Activated naive CD4-positive, alpha-beta T cell treated with anti-CD3 and anti-CD28 coated beads, Interleukin-2, amount 10 ng/mL, durations not matched to agents 7 days and 5 days (primary cell): Measurements from ENCODE around the gene LTBP4.
"Not testable (repeated sequence)": the region's sequence is repeated elsewhere in the genome, so short reads cannot be mapped to it uniquely, and the experiment has no call there.

ENCODE experiments used
- CTCF ChIA-PET: fragments of 350-600 bp; sonication (Branson Sonifier 250); formaldehyde crosslinking; loops from one replicate; lab custom pipeline; 2021; ENCODE audit warnings: antibody characterized with exemption; lab: Charles Lee
- DNase-seq: peaks from one replicate; pipeline ENCODE4 v3.0.0-alpha.2; 2020
- H3K27ac Mint-ChIP-seq: one replicate; pipeline ENCODE4 v1.8.0; 2021; ENCODE audit warnings: mild to moderate bottlenecking, moderate library complexity, mixed read lengths
- H3K27me3 Mint-ChIP-seq: one replicate; pipeline ENCODE4 v1.8.0; 2021; ENCODE audit warnings: mild to moderate bottlenecking, mixed read lengths
- H3K36me3 Mint-ChIP-seq: one replicate; pipeline ENCODE4 v1.8.0; 2021; ENCODE audit warnings: mixed read lengths
- H3K4me1 Mint-ChIP-seq: one replicate; pipeline ENCODE4 v1.8.0; 2021; ENCODE audit warnings: mixed read lengths
- H3K4me3 Mint-ChIP-seq: one replicate; pipeline ENCODE4 v1.8.0; 2021; ENCODE audit warnings: mild to moderate bottlenecking, moderate library complexity, mixed read lengths
- H3K9me3 Mint-ChIP-seq: one replicate; pipeline ENCODE4 v1.8.0; 2021; ENCODE audit warnings: mixed read lengths

LTBP4 gene

GRCh38 chr19:40585241-40585981 is 15.8 kb upstream of the LTBP4 start:
- CTCF ChIA-PET: no interaction called here

GRCh38 chr19:40585982-40586422 is 15.2 kb upstream of the LTBP4 start:
- Mint-ChIP-seq H3K4me1 (peaks cover 6% of the 10 kb centered on the region), H3K27ac (no peak overlapping the region), H3K36me3 (peaks cover 55% of the 10 kb centered on the region), H3K27me3 (no peaks in the 10 kb centered on the region), H3K9me3 (no peaks in the 10 kb centered on the region), H3K4me3 (no peak overlapping the region)
- CTCF ChIA-PET: no interaction called here
- DNase-seq: no peak

More at GRCh38 chr19:40585241-40585981, 15.8 kb upstream of the LTBP4 start:
- no peaks in the 10 kb centered on the region for H3K9me3 Mint-ChIP-seq
- peaks cover 61% of the 10 kb centered on the region for H3K36me3 Mint-ChIP-seq
- no peak overlapping the region for H3K27ac Mint-ChIP-seq
- H3K4me3 Mint-ChIP-seq: no peak overlapping the region
- peaks cover 6% of the 10 kb centered on the region for H3K4me1 Mint-ChIP-seq
- DNase-seq: no peak
- H3K27me3 Mint-ChIP-seq: no peaks in the 10 kb centered on the region

GRCh38 chr19:40586611-40587010 is 14.6 kb upstream of the LTBP4 start:
- no peak overlapping the region for H3K4me3 Mint-ChIP-seq

GRCh38 chr19:40588110-40588854 is 12.9 kb upstream of the LTBP4 start:
- CTCF ChIA-PET: no interaction called here
- Mint-ChIP-seq H3K4me1 (peaks cover 8% of the 10 kb centered on the region), H3K36me3 (peaks cover 39% of the 10 kb centered on the region), H3K27ac (no peak overlapping the region), H3K9me3 (no peaks in the 10 kb centered on the region), H3K27me3 (no peaks in the 10 kb centered on the region), H3K4me3 (no peak overlapping the region)
- no peak for DNase-seq

More at GRCh38 chr19:40586611-40587010, 14.6 kb upstream of the LTBP4 start:
- H3K27me3 Mint-ChIP-seq: no peaks in the 10 kb centered on the region
- no peaks in the 10 kb centered on the region for H3K9me3 Mint-ChIP-seq
- no peak overlapping the region for H3K27ac Mint-ChIP-seq
- peaks cover 6% of the 10 kb centered on the region for H3K4me1 Mint-ChIP-seq
- peaks cover 51% of the 10 kb centered on the region for H3K36me3 Mint-ChIP-seq
- CTCF ChIA-PET: no interaction called here
- no peak for DNase-seq

- H3K27me3 Mint-ChIP-seq: peaks cover 4% of the 10 kb centered on the region
- CTCF ChIA-PET: no interaction called here
- peaks cover 9% of the 10 kb centered on the region for H3K4me1 Mint-ChIP-seq
- no peak overlapping the region for H3K27ac Mint-ChIP-seq
- no peak overlapping the region for H3K4me3 Mint-ChIP-seq
- H3K9me3 Mint-ChIP-seq: no peaks in the 10 kb centered on the region
- peaks cover 34% of the 10 kb centered on the region for H3K36me3 Mint-ChIP-seq
- no peak for DNase-seq
Observed at GRCh38 chr19:40588926-40589569, 12.1 kb upstream of the LTBP4 start.

- Mint-ChIP-seq H3K27me3 (peaks cover 11% of the 10 kb centered on the region), H3K27ac (no peak overlapping the region), H3K9me3 (no peaks in the 10 kb centered on the region), H3K36me3 (peaks cover 26% of the 10 kb centered on the region), H3K4me3 (no peak overlapping the region), H3K4me1 (peaks cover 16% of the 10 kb centered on the region)
- CTCF ChIA-PET: no interaction called here
- DNase-seq: no peak
Observed at GRCh38 chr19:40589591-40590429, 11.4 kb upstream of the LTBP4 start.

GRCh38 chr19:40590464-40591265 is 10.5 kb upstream of the LTBP4 start:
- Mint-ChIP-seq H3K4me1 (peaks cover 20% of the 10 kb centered on the region), H3K4me3 (no peak overlapping the region), H3K36me3 (peaks cover 24% of the 10 kb centered on the region), H3K9me3 (no peaks in the 10 kb centered on the region), H3K27ac (no peak overlapping the region), H3K27me3 (peaks cover 20% of the 10 kb centered on the region)
- no peak for DNase-seq
- CTCF ChIA-PET: no interaction called here

- CTCF ChIA-PET, H3K4me3 Mint-ChIP-seq, H3K9me3 Mint-ChIP-seq, DNase-seq, H3K27ac Mint-ChIP-seq: not testable (repeated sequence)
- peaks cover 30% of the 10 kb centered on the region for H3K27me3 Mint-ChIP-seq
- peaks cover 14% of the 10 kb centered on the region for H3K36me3 Mint-ChIP-seq
- H3K4me1 Mint-ChIP-seq: peaks cover 17% of the 10 kb centered on the region
Observed at GRCh38 chr19:40591724-40592123, 9.4 kb upstream of the LTBP4 start.

GRCh38 chr19:40592170-40592569 is 9.0 kb upstream of the LTBP4 start:
- Mint-ChIP-seq H3K36me3 (peaks cover 11% of the 10 kb centered on the region), H3K4me3 (no peak overlapping the region), H3K9me3 (no peaks in the 10 kb centered on the region), H3K4me1 (peaks cover 17% of the 10 kb centered on the region), H3K27me3 (peaks cover 35% of the 10 kb centered on the region), H3K27ac (no peak overlapping the region)
- no peak for DNase-seq
- CTCF ChIA-PET: no interaction called here

- H3K4me1 Mint-ChIP-seq: peaks cover 33% of the 10 kb centered on the region
- H3K4me3 Mint-ChIP-seq: no peak overlapping the region
- H3K9me3 Mint-ChIP-seq: no peaks in the 10 kb centered on the region
- DNase-seq: no peak
- H3K36me3 Mint-ChIP-seq: peaks cover 2% of the 10 kb centered on the region
- H3K27me3 Mint-ChIP-seq: peaks cover 56% of the 10 kb centered on the region
- no peak overlapping the region for H3K27ac Mint-ChIP-seq
- CTCF ChIA-PET: interaction anchor here (1.0 to 2.3 kb wide), 3 partner anchors 10 to 62 kb away, joined by 3 to 7 read pairs (median 7); no protein-coding TSS in a partner anchor
Observed at GRCh38 chr19:40594255-40594654, 6.9 kb upstream of the LTBP4 start.

- Mint-ChIP-seq H3K4me3 (no peak overlapping the region), H3K4me1 (peaks cover 38% of the 10 kb centered on the region), H3K36me3 (peaks cover under 1% of the 10 kb centered on the region), H3K9me3 (no peaks in the 10 kb centered on the region), H3K27ac (no peak overlapping the region), H3K27me3 (peaks cover 60% of the 10 kb centered on the region)
- CTCF ChIA-PET: interaction anchor here (1.0 to 2.3 kb wide), 4 partner anchors 9 to 129 kb away, joined by 3 to 7 read pairs (median 5); partner anchors contain the start of gene BLVRB
- no peak for DNase-seq
Observed at GRCh38 chr19:40594657-40595091, 6.5 kb upstream of the LTBP4 start.

GRCh38 chr19:40596608-40597328 is 4.4 kb upstream of the LTBP4 start:
- CTCF ChIA-PET: interaction anchor here (0.6 to 3.1 kb wide), 5 partner anchors 38 to 291 kb away, joined by 3 to 11 read pairs (median 3); no protein-coding TSS in a partner anchor
- peaks cover 81% of the 10 kb centered on the region for H3K27me3 Mint-ChIP-seq
- no peaks in the 10 kb centered on the region for H3K9me3 Mint-ChIP-seq
- H3K36me3 Mint-ChIP-seq: no peaks in the 10 kb centered on the region
- H3K27ac Mint-ChIP-seq: no peak overlapping the region
- peaks cover 52% of the 10 kb centered on the region for H3K4me1 Mint-ChIP-seq
- H3K4me3 Mint-ChIP-seq: no peak overlapping the region
- no peak for DNase-seq
